ENCODE measurements around the gene SHMT1. TPM values are rescaled to one million over a fixed set of nuclear protein-coding genes. Genes with fewer than 3 reads are reported as not detected.
A peak's percentile ranks its signal among the peaks of the same experiment; 100 is the strongest.

SHMT1 gene
- total RNA-seq, 1 donor from 2014 or later = 18.9 TPM

GRCh38 chr17:18362698-18363100 is 651 bp downstream of the SHMT1 start:
- H3K9me3 Mint-ChIP-seq (ENCODE audit: unreplicated experiment) = no peaks in the 10 kb centered on the region
- peaks cover 7% of the 10 kb centered on the region for H3K4me1 Mint-ChIP-seq (ENCODE audit: unreplicated experiment)
- peak overlapping the region; percentile 36 for H3K27ac Mint-ChIP-seq (ENCODE audit: unreplicated experiment)
- DNase-seq (ENCODE audit: low spot score) = peak; percentile 11
- no peaks in the 10 kb centered on the region for H3K27me3 Mint-ChIP-seq (ENCODE audit: unreplicated experiment)
- TF ChIP-seq CTCF (IDR thresholded peaks at IDR 0.05; ENCODE audit: unreplicated experiment) = no peak
- H3K4me3 Mint-ChIP-seq (ENCODE audit: unreplicated experiment) = peak overlapping the region; percentile 93
- H3K36me3 Mint-ChIP-seq (ENCODE audit: low read depth, unreplicated experiment) = no peaks in the 10 kb centered on the region

- no peaks in the 10 kb centered on the region for H3K36me3 Mint-ChIP-seq (ENCODE audit: low read depth, unreplicated experiment)
Observed at GRCh38 chr17:18361837-18362697, 1.3 kb downstream of the SHMT1 start.

GRCh38 chr17:18360518-18360917 is 2.8 kb downstream of the SHMT1 start:
- no peak for DNase-seq (ENCODE audit: low spot score)
- peak overlapping the region; percentile 31 for H3K4me3 Mint-ChIP-seq (ENCODE audit: unreplicated experiment)
- TF ChIP-seq CTCF (IDR thresholded peaks at IDR 0.05; ENCODE audit: unreplicated experiment) = no peak
- no peaks in the 10 kb centered on the region for H3K27me3 Mint-ChIP-seq (ENCODE audit: unreplicated experiment)
- peaks cover 7% of the 10 kb centered on the region for H3K4me1 Mint-ChIP-seq (ENCODE audit: unreplicated experiment)
- no peak overlapping the region for H3K27ac Mint-ChIP-seq (ENCODE audit: unreplicated experiment)
- no peaks in the 10 kb centered on the region for H3K9me3 Mint-ChIP-seq (ENCODE audit: unreplicated experiment)
- H3K36me3 Mint-ChIP-seq (ENCODE audit: low read depth, unreplicated experiment) = peaks cover 4% of the 10 kb centered on the region

More at GRCh38 chr17:18361837-18362697, 1.3 kb downstream of the SHMT1 start:
- Mint-ChIP-seq H3K4me1 (ENCODE audit: unreplicated experiment) (peaks cover 7% of the 10 kb centered on the region), H3K27me3 (ENCODE audit: unreplicated experiment) (no peaks in the 10 kb centered on the region), H3K4me3 (ENCODE audit: unreplicated experiment) (peak overlapping the region; percentile 93), H3K27ac (ENCODE audit: unreplicated experiment) (peak overlapping the region; percentile 36), H3K9me3 (ENCODE audit: unreplicated experiment) (no peaks in the 10 kb centered on the region)
- no peak for DNase-seq (ENCODE audit: low spot score)
- TF ChIP-seq CTCF (IDR thresholded peaks at IDR 0.05; ENCODE audit: unreplicated experiment) = no peak

- Mint-ChIP-seq H3K9me3 (ENCODE audit: unreplicated experiment) (no peaks in the 10 kb centered on the region), H3K4me3 (ENCODE audit: unreplicated experiment) (no peak overlapping the region), H3K27me3 (ENCODE audit: unreplicated experiment) (no peaks in the 10 kb centered on the region), H3K4me1 (ENCODE audit: unreplicated experiment) (no peaks in the 10 kb centered on the region), H3K36me3 (ENCODE audit: low read depth, unreplicated experiment) (peaks cover 15% of the 10 kb centered on the region), H3K27ac (ENCODE audit: unreplicated experiment) (no peak overlapping the region)
- no peak for DNase-seq (ENCODE audit: low spot score)
- TF ChIP-seq CTCF (IDR thresholded peaks at IDR 0.05; ENCODE audit: unreplicated experiment) = no peak
Observed at GRCh38 chr17:18356624-18357023, 6.7 kb downstream of the SHMT1 start.

- Mint-ChIP-seq H3K27me3 (ENCODE audit: unreplicated experiment) (no peaks in the 10 kb centered on the region), H3K4me3 (ENCODE audit: unreplicated experiment) (no peak overlapping the region), H3K27ac (ENCODE audit: unreplicated experiment) (no peak overlapping the region), H3K4me1 (ENCODE audit: unreplicated experiment) (no peaks in the 10 kb centered on the region), H3K36me3 (ENCODE audit: low read depth, unreplicated experiment) (peaks cover 15% of the 10 kb centered on the region), H3K9me3 (ENCODE audit: unreplicated experiment) (no peaks in the 10 kb centered on the region)
- no peak for TF ChIP-seq CTCF (IDR thresholded peaks at IDR 0.05; ENCODE audit: unreplicated experiment)
- DNase-seq (ENCODE audit: low spot score) = no peak
Observed at GRCh38 chr17:18353541-18353940, 9.8 kb downstream of the SHMT1 start.

All from endothelial cell (in vitro differentiated cells).